ENCODE data around the gene ZNF219.

DNA sequence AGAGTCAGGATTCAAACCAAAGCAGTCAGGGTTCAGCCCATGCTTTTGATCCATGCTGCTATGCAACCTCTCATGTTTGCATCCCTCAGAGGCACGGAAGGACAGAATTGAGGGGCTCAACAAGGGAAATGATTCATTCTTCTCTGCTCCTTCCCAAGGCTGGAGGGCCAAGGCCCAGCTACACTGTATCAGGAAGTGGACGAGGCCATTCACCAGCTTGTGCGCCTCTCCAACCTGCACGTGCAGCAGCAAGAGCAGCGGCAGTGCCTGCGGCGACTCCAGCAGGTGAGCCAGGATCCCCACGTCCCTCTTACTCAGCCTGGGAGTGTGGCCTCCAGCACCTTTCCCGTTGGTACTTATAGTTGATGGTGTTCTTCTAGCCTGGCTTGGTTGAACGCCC, 19.7 kb downstream of the ZNF219 start:
- TF ChIP-seq CTCF (IDR thresholded peaks at IDR 0.05 in 2 of 3, conservative IDR thresholded peaks at IDR 0.05 in 1 of 3; ENCODE audit: borderline replicate concordance in 1 of 3, insufficient read depth in 1 of 3, low read depth in 2 of 3, low read length in 2 of 3) = no peak
- no peak for TF ChIP-seq ELF1 (IDR thresholded peaks at IDR 0.05; ENCODE audit: borderline replicate concordance, low read depth)
- TF ChIP-seq CEBPB (IDR thresholded peaks at IDR 0.05; ENCODE audit: low read depth) = no peak
- TF ChIP-seq SP1 (IDR thresholded peaks at IDR 0.05; ENCODE audit: low read depth) = no peak
- TF ChIP-seq POLR2AphosphoS5 (IDR thresholded peaks at IDR 0.05; ENCODE audit: low read depth, low read length) = no peak
- TF ChIP-seq EZH2phosphoT487 (IDR thresholded peaks at IDR 0.05; ENCODE audit: borderline replicate concordance) = no peak
- TF ChIP-seq TCF7L2 (IDR thresholded peaks at IDR 0.05; ENCODE audit: borderline replicate concordance, extremely low read depth, insufficient read depth, insufficient read length) = no peak
- no peak for TF ChIP-seq ZFX (IDR thresholded peaks at IDR 0.05)
- TF ChIP-seq RAD21 (IDR thresholded peaks at IDR 0.05; ENCODE audit: low read depth) = no peak
- no peak for TF ChIP-seq EZH2 (IDR thresholded peaks at IDR 0.05)
- TF ChIP-seq CBX3 (IDR thresholded peaks at IDR 0.05; ENCODE audit: low read depth) = no peak
- TF ChIP-seq MAX (IDR thresholded peaks at IDR 0.05) = no peak
- TF ChIP-seq SIN3A (IDR thresholded peaks at IDR 0.05; ENCODE audit: low read depth) = no peak
- TF ChIP-seq POLR2A (IDR thresholded peaks at IDR 0.05; ENCODE audit: borderline replicate concordance, extremely low read depth, insufficient read depth, insufficient read length) = no peak

Data from HCT116 (cell line).